Pons (tissue), 1 donor: ENCODE data around the gene ANKFN1.

Experiments
- DNase-seq: peaks from one replicate; pipeline ENCODE4 v3.0.0-alpha.2; 2016; ENCODE audit warnings: low spot score

The ANKFN1 gene

GRCh38 chr17:56152874-56153602 is at the start of gene ANKFN1:
ANKFN1 (plus strand) TSS chr17:56153475; CDS start chr17:56212668, 59,193 bp downstream.
- DNase-seq: no peak

DNA sequence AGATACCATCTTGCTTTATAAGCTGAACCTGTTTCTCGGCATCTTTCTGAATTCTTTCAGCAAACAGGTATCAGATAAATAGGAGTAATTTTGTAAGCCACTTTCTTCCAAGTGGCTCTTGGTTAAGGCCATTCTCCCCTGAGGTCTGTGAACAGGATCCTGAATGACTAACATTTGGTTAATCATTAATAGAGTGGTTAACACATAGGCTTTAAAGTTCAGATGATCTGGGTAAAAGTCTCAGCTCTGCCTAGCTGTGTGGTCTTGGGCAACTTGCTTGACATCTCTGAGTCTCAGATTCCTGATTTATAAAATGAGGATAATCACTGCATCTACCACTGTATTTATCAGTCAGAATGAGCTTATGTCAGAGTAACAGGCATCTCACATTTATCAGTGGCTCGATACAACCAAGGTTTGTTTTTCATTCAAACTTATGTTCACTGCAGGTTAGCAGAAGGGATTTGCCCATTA is 44.4 kb upstream of the ANKFN1 start:
- DNase-seq: no peak

GRCh38 chr17:56109836-56110235 is 43.4 kb upstream of the ANKFN1 start:
- DNase-seq: no peak

- no peak for DNase-seq
Observed at GRCh38 chr17:56110463-56111135, 42.7 kb upstream of the ANKFN1 start.

- DNase-seq: no peak
Observed at GRCh38 chr17:56111706-56112485, 41.4 kb upstream of the ANKFN1 start.

GRCh38 chr17:56113486-56113885 is 39.8 kb upstream of the ANKFN1 start:
- no peak for DNase-seq

DNA sequence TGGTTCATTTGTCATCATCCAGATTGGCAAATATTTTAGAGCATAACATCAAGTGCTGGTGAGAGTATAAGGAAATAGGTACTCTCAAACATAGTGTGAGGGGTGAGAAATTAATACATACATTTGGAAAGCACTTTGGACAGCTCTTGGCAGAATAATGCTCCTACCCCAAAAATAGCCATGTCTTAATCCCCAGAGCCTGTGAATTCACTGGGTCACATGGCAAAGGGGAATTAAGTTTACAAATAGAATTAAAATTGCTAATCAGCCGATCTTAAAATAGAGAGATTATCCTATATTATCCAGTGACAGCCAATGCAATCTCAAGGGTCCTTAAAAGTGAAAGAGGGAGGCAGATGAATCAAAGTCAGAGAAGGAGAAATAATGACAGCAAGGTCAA is 38.8 kb upstream of the ANKFN1 start:
- no peak for DNase-seq

DNA sequence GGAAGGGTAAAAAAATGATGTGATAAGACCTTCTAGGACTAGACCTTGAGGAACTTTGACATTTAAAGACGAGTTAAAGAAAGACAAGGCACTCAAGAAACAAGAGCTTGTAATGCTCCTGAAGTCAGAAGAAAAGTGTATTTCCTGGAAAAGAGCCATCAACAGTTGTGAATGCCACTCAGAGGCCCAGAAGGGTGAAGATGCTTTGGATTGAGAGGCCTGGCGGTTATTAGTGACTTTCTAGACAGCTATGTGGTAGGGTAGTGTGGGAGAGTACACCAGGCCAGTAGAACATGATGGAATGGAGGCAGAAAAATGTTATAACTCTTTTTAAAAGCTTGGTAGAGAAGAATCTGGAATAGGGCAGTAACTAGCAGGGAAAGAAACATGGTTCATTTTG is 34.1 kb upstream of the ANKFN1 start:
- no peak for DNase-seq

DNA sequence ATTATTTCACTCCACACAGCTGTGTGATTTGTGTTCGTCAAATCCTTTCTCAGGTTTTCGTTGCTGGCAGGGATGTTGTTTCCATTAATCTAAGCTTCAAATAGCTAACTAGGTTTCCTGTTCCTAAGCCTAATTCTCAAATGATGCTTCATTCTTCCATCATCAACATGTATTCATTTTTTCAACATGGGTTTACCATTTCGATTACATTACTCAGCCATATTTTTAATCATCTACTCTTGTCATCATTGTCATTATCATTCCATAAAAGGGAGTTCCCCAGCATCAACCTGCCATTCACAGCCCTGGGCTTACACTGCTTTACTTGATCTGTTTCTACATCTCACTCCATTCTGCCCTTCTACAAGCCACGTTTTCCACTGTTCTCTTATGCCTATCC is 33.3 kb upstream of the ANKFN1 start:
- DNase-seq: no peak

- no peak for DNase-seq
Observed at GRCh38 chr17:56121191-56122051, 31.9 kb upstream of the ANKFN1 start.

DNA sequence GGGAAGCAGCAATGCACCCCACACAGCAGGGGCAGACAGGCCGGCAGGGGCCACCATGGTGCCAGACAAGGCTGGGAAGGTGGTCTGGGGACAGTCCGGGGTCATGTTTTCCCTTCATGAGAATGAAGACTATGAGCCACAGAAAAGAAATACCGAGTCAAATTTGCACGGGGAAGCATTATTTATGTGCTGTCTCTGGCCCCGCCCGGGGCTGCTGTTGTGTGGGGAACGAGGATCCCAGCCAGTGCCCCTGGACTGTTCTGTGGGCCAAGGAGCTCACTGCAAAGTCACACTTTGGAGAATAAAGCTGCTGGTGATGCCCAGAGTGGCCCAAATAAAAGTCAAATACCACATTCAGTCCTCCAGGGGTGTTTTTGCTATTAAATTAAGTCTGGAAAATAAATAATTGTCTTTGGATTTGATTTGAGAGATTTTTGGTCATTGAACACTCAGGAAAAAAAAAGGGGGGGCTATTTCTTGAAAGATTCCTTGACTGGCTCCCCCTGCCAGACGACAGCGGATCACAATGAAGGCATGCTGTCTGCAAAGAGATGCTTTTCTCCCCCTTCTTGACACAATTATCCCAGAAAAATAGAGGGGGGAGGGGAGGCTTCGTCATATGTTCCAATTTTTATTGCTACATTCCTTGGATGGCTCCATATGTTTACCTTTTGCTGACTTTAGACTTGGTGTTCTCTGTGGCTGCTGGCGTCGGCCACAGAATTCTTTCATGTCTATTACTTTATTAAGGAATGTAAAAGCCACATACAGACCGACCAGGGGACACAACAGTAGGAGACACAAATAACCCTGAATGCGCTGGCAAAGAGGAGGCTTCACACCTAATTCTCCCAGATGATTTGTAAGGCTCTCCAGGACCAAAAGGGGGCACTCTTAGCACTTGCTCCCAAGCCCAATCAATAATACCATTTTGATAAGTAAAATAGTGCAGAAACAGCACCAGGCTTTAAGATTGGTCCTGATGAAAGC is 27.1 kb upstream of the ANKFN1 start:
- peak; percentile 42 for DNase-seq

GRCh38 chr17:56130026-56130425 is 23.2 kb upstream of the ANKFN1 start:
- DNase-seq: peak; percentile 11

GRCh38 chr17:56130631-56131030 is 22.6 kb upstream of the ANKFN1 start:
- peak; percentile 14 for DNase-seq

DNA sequence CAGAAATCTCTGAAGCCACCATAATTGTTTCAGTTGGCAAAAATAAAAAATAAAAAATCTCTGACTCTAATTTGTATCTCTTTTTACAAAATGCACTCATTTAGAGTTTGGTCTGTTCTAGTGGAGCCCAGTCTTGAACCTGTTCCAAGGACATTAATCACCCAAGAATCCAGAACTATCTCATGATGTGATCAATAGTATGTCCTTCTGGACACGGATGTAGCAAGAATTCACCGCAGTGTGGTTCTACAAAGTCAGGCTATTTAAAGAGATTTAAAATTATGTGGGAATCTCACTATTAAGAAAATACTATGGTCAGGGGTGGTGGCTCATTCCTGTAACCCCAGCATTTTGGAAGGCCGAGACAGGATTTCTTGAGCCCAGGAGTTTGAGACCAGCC is 21.8 kb upstream of the ANKFN1 start:
- DNase-seq: no peak

GRCh38 chr17:56136301-56136700 is 17.0 kb upstream of the ANKFN1 start:
- DNase-seq: no peak

DNA sequence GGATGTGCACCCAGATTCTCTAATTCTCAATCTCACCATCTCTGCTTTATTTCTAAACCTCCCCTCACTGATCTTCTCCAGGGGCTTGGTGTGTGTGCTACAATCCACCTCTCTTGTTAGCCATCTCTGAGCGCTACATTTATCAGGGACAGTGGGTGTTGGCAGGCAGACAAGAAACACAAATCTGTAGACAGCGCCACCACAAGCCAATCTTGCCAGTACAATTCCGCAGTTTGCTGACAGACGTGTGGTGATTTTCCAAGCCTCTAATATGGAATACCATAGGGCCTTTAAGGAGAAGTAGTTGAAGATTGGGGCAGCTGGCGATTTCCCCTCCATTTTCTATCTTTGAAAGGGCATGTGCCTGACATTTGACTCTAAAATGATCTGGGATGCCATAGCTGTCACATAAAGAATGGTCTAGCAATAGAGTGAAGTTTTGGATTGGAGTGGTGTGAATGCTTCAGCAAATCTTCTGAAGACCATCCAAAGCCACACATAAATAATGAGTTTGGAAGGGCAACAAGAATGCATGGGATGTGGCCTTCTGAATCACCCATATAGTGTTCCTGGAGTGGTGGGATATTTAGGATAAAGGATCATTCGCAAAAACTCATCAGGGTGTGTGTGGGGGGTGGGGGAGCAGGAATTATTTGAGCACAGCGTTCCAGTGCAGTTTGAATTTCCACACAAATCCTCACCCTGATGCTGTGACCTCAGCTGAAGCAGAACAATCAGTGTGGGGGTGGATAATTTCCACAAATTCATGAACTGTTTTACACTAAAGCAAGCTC is 12.0 kb upstream of the ANKFN1 start:
- DNase-seq: no peak

DNA sequence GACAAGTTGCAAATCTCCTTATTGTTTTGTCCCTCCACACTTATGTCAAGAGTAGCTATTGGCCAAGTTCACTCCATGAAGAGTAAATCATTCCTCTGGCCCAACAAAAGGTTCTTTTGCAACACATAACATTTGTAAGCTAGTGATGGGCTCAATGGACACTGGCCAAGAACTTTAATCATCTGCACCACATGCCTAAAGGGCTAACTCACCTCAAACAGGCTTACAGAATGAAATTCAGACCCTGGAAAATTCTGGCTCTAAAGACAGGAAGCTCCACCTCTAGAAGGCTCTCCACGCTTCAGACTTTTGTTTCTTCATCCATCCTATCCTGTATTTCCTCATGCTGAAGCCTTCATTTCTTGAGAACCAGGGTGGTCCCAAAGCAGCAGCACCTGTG is 10.9 kb upstream of the ANKFN1 start:
- no peak for DNase-seq

- no peak for DNase-seq
Observed at GRCh38 chr17:56142781-56143180, 10.5 kb upstream of the ANKFN1 start.

DNA sequence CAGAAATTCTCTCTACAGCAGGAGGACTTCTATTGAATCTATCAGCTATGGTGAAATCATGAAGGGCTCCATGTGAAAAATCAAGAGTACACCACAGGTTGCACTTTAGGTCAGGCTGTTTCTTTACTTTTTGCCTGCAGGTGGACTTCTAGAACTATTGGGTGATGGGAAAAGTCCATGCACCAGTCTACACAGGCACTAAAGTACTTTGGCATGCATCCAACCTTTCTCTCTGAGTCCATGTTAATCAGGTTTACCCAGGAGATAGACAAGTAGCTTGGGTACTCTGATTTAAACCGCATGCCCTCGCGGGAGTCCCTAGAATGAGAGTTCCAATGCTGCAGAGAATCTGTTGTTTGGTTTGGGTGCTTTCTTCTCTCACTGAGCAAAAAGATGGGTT is 9.1 kb upstream of the ANKFN1 start:
- no peak for DNase-seq

GRCh38 chr17:56146534-56146933 is 6.7 kb upstream of the ANKFN1 start:
- no peak for DNase-seq
